Measurements from ENCODE around the gene ING2. TPM values are rescaled to one million over a fixed set of nuclear protein-coding genes. Genes with fewer than 3 reads are reported as not detected.

ING2 gene
- total RNA-seq, 1 experiment from 2014 or later, result 4.2 TPM

- BruUV-seq (replicated peaks), result no TSS peak
- no peak overlapping the region for H2AFZ ChIP-seq (ENCODE audit: low read depth, low read length, poor library complexity, severe bottlenecking)
- peaks cover 1 to 2% of the 10 kb centered on the region in 2 experiments; a peak in 3 of 4 replicates for H3K4me1 ChIP-seq (ENCODE audit: control insufficient read depth in 1 of 2, insufficient read depth in 2 of 2, low read length in 2 of 2)
- H3K4me2 ChIP-seq (ENCODE audit: low read length), result no peak overlapping the region
- intact Hi-C loops (cut with micrococcal nuclease), result loop anchor here (10.0 kb wide), 1 partner anchor 147 kb away; the partner anchor contains the start of genes RWDD4 and TRAPPC11
- no peaks in the 10 kb centered on the region for H3K27me3 ChIP-seq (ENCODE audit: insufficient read depth, low read length)
- ChIA-PET CTCF (no interaction called here), POLR2A (no interaction called here), RAD21 (ENCODE audit: low non-redundant PET in 1 of 2, low total read pairs in 2 of 2, uncharacterized antibody in 2 of 2, unreplicated experiment in 2 of 2) (no interaction called here)
- H3K79me2 ChIP-seq (ENCODE audit: insufficient read depth, low read length), result peaks cover 25% of the 10 kb centered on the region; the same call in 1 of the 2 replicates
- DNase-seq (ENCODE audit: low read depth, low spot score), result no peak
- TF ChIP-seq POLR2A (IDR thresholded peaks at IDR 0.05; ENCODE audit: borderline replicate concordance, extremely low read depth, insufficient read depth, insufficient read length) (no peak), FOSL1 (IDR thresholded peaks at IDR 0.05; ENCODE audit: low read depth) (no peak), ZNF274 (IDR thresholded peaks at IDR 0.05; ENCODE audit: low read depth, low read length) (no peak), SRF (IDR thresholded peaks at IDR 0.05; ENCODE audit: low read depth) (no peak), ELF1 (IDR thresholded peaks at IDR 0.05; ENCODE audit: borderline replicate concordance, low read depth) (no peak), EGR1 (IDR thresholded peaks at IDR 0.05; ENCODE audit: low read depth) (no peak), CBX3 (IDR thresholded peaks at IDR 0.05; ENCODE audit: low read depth) (no peak), POLR2AphosphoS5 (IDR thresholded peaks at IDR 0.05; ENCODE audit: low read depth, low read length) (no peak), RAD21 (IDR thresholded peaks at IDR 0.05; ENCODE audit: low read depth) (no peak), JUND (IDR thresholded peaks at IDR 0.05) (no peak)
- H3K4me3 ChIP-seq (replicated peaks in 1 of 2; ENCODE audit: low read depth in 1 of 2, low read length in 2 of 2), result no peak overlapping the region
- no peak overlapping the region for H3K9ac ChIP-seq (ENCODE audit: low read length)
- no peaks in the 10 kb centered on the region for H3K9me2 ChIP-seq (ENCODE audit: insufficient read depth)
- no peak for ATAC-seq
- H3K9me3 ChIP-seq (ENCODE audit: control insufficient read depth in 1 of 2, insufficient read depth in 1 of 2, low read depth in 1 of 2, low read length in 2 of 2), result no peaks in the 10 kb centered on the region
- peaks cover 0 to 3% of the 10 kb centered on the region in 2 experiments; a peak in 1 of 4 replicates for H3K36me3 ChIP-seq (ENCODE audit: control insufficient read depth in 1 of 2, insufficient read depth in 2 of 2, low read length in 2 of 2)
- H4K20me1 ChIP-seq (ENCODE audit: insufficient read depth), result no peaks in the 10 kb centered on the region
- no peak overlapping the region for H3K27ac ChIP-seq (ENCODE audit: low read depth, low read length)
Measured at GRCh38 chr4:183507925-183508696, 3.3 kb downstream of the ING2 start.

- peaks cover 20% of the 10 kb centered on the region; the same call in 1 of the 2 replicates for H3K79me2 ChIP-seq (ENCODE audit: insufficient read depth, low read length)
- H3K4me3 ChIP-seq (replicated peaks in 1 of 2; ENCODE audit: low read depth in 1 of 2, low read length in 2 of 2), result no peak overlapping the region
- H3K9me3 ChIP-seq (ENCODE audit: control insufficient read depth in 1 of 2, insufficient read depth in 1 of 2, low read depth in 1 of 2, low read length in 2 of 2), result no peaks in the 10 kb centered on the region
- no peaks in the 10 kb centered on the region for H3K9me2 ChIP-seq (ENCODE audit: insufficient read depth)
- TF ChIP-seq YY1 (IDR thresholded peaks at IDR 0.05; ENCODE audit: extremely low read depth, insufficient replicate concordance, low read depth, low read length), result no peak
- TF ChIP-seq CTCF (IDR thresholded peaks at IDR 0.05 in 2 of 3, conservative IDR thresholded peaks at IDR 0.05 in 1 of 3; ENCODE audit: borderline replicate concordance in 1 of 3, insufficient read depth in 1 of 3, low read depth in 2 of 3, low read length in 2 of 3), result no peak
- TF ChIP-seq EZH2phosphoT487 (IDR thresholded peaks at IDR 0.05; ENCODE audit: borderline replicate concordance), result no peak
- no peak for TF ChIP-seq CBX3 (IDR thresholded peaks at IDR 0.05; ENCODE audit: low read depth)
- no peak for TF ChIP-seq TCF7L2 (IDR thresholded peaks at IDR 0.05; ENCODE audit: borderline replicate concordance, extremely low read depth, insufficient read depth, insufficient read length)
- no peak for TF ChIP-seq ATF3 (IDR thresholded peaks at IDR 0.05)
- no peak for TF ChIP-seq RAD21 (IDR thresholded peaks at IDR 0.05; ENCODE audit: low read depth)
- TF ChIP-seq POLR2AphosphoS5 (IDR thresholded peaks at IDR 0.05; ENCODE audit: low read depth, low read length), result no peak
- TF ChIP-seq SRF (IDR thresholded peaks at IDR 0.05; ENCODE audit: low read depth), result no peak
- TF ChIP-seq ELF1 (IDR thresholded peaks at IDR 0.05; ENCODE audit: borderline replicate concordance, low read depth), result no peak
- no peak for TF ChIP-seq EGR1 (IDR thresholded peaks at IDR 0.05; ENCODE audit: low read depth)
- TF ChIP-seq SIN3A (IDR thresholded peaks at IDR 0.05; ENCODE audit: low read depth), result no peak
- TF ChIP-seq FOSL1 (IDR thresholded peaks at IDR 0.05; ENCODE audit: low read depth), result no peak
- DNase-seq (ENCODE audit: low read depth, low spot score) (no peak), ATAC-seq (no peak)
- no peaks in the 10 kb centered on the region for H3K4me1 ChIP-seq (ENCODE audit: control insufficient read depth in 1 of 2, insufficient read depth in 2 of 2, low read length in 2 of 2)
- CTCF ChIA-PET, result no interaction called here
- RAD21 ChIA-PET (ENCODE audit: low non-redundant PET in 1 of 2, low total read pairs in 2 of 2, uncharacterized antibody in 2 of 2, unreplicated experiment in 2 of 2), result no interaction called here
- H3K27ac ChIP-seq (ENCODE audit: low read depth, low read length), result no peak overlapping the region
- H2AFZ ChIP-seq (ENCODE audit: low read depth, low read length, poor library complexity, severe bottlenecking), result no peak overlapping the region
- H4K20me1 ChIP-seq (ENCODE audit: insufficient read depth), result no peaks in the 10 kb centered on the region
- H3K36me3 ChIP-seq (ENCODE audit: control insufficient read depth in 1 of 2, insufficient read depth in 2 of 2, low read length in 2 of 2), result peaks cover 0 to 3% of the 10 kb centered on the region in 2 experiments; a peak in 1 of 4 replicates
- POLR2A ChIA-PET, result no interaction called here
- no TSS peak for BruUV-seq (replicated peaks)
- no peak overlapping the region for H3K9ac ChIP-seq (ENCODE audit: low read length)
- intact Hi-C loops (cut with micrococcal nuclease), result loop anchor here (10.0 kb wide), 1 partner anchor 146 kb away; the partner anchor contains the start of genes RWDD4 and TRAPPC11
- H3K4me2 ChIP-seq (ENCODE audit: low read length), result no peak overlapping the region
- no peaks in the 10 kb centered on the region for H3K27me3 ChIP-seq (ENCODE audit: insufficient read depth, low read length)
Measured at GRCh38 chr4:183508697-183509335, 4.0 kb downstream of the ING2 start.

Measured in HCT116 (cell line).